ENCODE data around the gene ALOX5AP.

ALOX5AP gene

GRCh38 chr13:30753030-30753616, 17.8 kb downstream of the ALOX5AP start:
- no peaks in the 10 kb centered on the region for H3K27me3 ChIP-seq (ENCODE audit: control insufficient read depth, insufficient read depth, low read length)
- H3K4me3 ChIP-seq (ENCODE audit: low read length): no peak overlapping the region
- no peaks in the 10 kb centered on the region for H3K36me3 ChIP-seq (ENCODE audit: control insufficient read depth, low read depth, low read length)
- no peaks in the 10 kb centered on the region for H3K4me1 ChIP-seq (ENCODE audit: control insufficient read depth, low read depth, low read length)
- H3K9me3 ChIP-seq (ENCODE audit: control insufficient read depth, low read depth, low read length): no peaks in the 10 kb centered on the region
- no peak overlapping the region for H3K9ac ChIP-seq (ENCODE audit: low read length)
- no peak overlapping the region for H3K27ac ChIP-seq (ENCODE audit: low read length)

- Histone ChIP-seq H3K9me3 (ENCODE audit: control insufficient read depth, low read depth, low read length) (no peaks in the 10 kb centered on the region), H3K27me3 (ENCODE audit: control insufficient read depth, insufficient read depth, low read length) (no peaks in the 10 kb centered on the region), H3K4me3 (ENCODE audit: low read length) (no peak overlapping the region), H3K4me1 (ENCODE audit: control insufficient read depth, low read depth, low read length) (no peaks in the 10 kb centered on the region), H3K27ac (ENCODE audit: low read length) (no peak overlapping the region), H3K9ac (ENCODE audit: low read length) (no peak overlapping the region), H3K36me3 (ENCODE audit: control insufficient read depth, low read depth, low read length) (no peaks in the 10 kb centered on the region)
These were observed 20.3 kb downstream of the ALOX5AP start for GRCh38 chr13:30755678-30756077.

- Histone ChIP-seq H3K4me3 (ENCODE audit: low read length) (no peak overlapping the region), H3K4me1 (ENCODE audit: control insufficient read depth, low read depth, low read length) (no peaks in the 10 kb centered on the region), H3K27ac (ENCODE audit: low read length) (no peak overlapping the region), H3K9me3 (ENCODE audit: control insufficient read depth, low read depth, low read length) (no peaks in the 10 kb centered on the region), H3K27me3 (ENCODE audit: control insufficient read depth, insufficient read depth, low read length) (no peaks in the 10 kb centered on the region), H3K9ac (ENCODE audit: low read length) (no peak overlapping the region), H3K36me3 (ENCODE audit: control insufficient read depth, low read depth, low read length) (no peaks in the 10 kb centered on the region)
These were observed 21.8 kb downstream of the ALOX5AP start for GRCh38 chr13:30757026-30757742.

GRCh38 chr13:30759748-30760147, 24.4 kb downstream of the ALOX5AP start:
- Histone ChIP-seq H3K4me1 (ENCODE audit: control insufficient read depth, low read depth, low read length) (no peaks in the 10 kb centered on the region), H3K27ac (ENCODE audit: low read length) (no peak overlapping the region), H3K9ac (ENCODE audit: low read length) (no peak overlapping the region), H3K36me3 (ENCODE audit: control insufficient read depth, low read depth, low read length) (no peaks in the 10 kb centered on the region), H3K4me3 (ENCODE audit: low read length) (no peak overlapping the region), H3K27me3 (ENCODE audit: control insufficient read depth, insufficient read depth, low read length) (no peaks in the 10 kb centered on the region), H3K9me3 (ENCODE audit: control insufficient read depth, low read depth, low read length) (no peaks in the 10 kb centered on the region)

GRCh38 chr13:30762643-30763042, 27.3 kb downstream of the ALOX5AP start:
- Histone ChIP-seq H3K27me3 (ENCODE audit: control insufficient read depth, insufficient read depth, low read length) (no peaks in the 10 kb centered on the region), H3K9ac (ENCODE audit: low read length) (no peak overlapping the region), H3K9me3 (ENCODE audit: control insufficient read depth, low read depth, low read length) (no peaks in the 10 kb centered on the region), H3K36me3 (ENCODE audit: control insufficient read depth, low read depth, low read length) (no peaks in the 10 kb centered on the region), H3K4me3 (ENCODE audit: low read length) (no peak overlapping the region), H3K4me1 (ENCODE audit: control insufficient read depth, low read depth, low read length) (no peaks in the 10 kb centered on the region), H3K27ac (ENCODE audit: low read length) (no peak overlapping the region)

- Histone ChIP-seq H3K4me1 (ENCODE audit: control insufficient read depth, low read depth, low read length) (no peaks in the 10 kb centered on the region), H3K36me3 (ENCODE audit: control insufficient read depth, low read depth, low read length) (no peaks in the 10 kb centered on the region), H3K27ac (ENCODE audit: low read length) (no peak overlapping the region), H3K9me3 (ENCODE audit: control insufficient read depth, low read depth, low read length) (no peaks in the 10 kb centered on the region), H3K27me3 (ENCODE audit: control insufficient read depth, insufficient read depth, low read length) (no peaks in the 10 kb centered on the region), H3K4me3 (ENCODE audit: low read length) (no peak overlapping the region), H3K9ac (ENCODE audit: low read length) (no peak overlapping the region)
These were observed 28.6 kb downstream of the ALOX5AP start for GRCh38 chr13:30763786-30764413.

GRCh38 chr13:30766231-30766630, 30.9 kb downstream of the ALOX5AP start:
- Histone ChIP-seq H3K27me3 (ENCODE audit: control insufficient read depth, insufficient read depth, low read length) (no peaks in the 10 kb centered on the region), H3K4me1 (ENCODE audit: control insufficient read depth, low read depth, low read length) (no peaks in the 10 kb centered on the region), H3K27ac (ENCODE audit: low read length) (no peak overlapping the region), H3K36me3 (ENCODE audit: control insufficient read depth, low read depth, low read length) (no peaks in the 10 kb centered on the region), H3K4me3 (ENCODE audit: low read length) (no peak overlapping the region), H3K9ac (ENCODE audit: low read length) (no peak overlapping the region), H3K9me3 (ENCODE audit: control insufficient read depth, low read depth, low read length) (no peaks in the 10 kb centered on the region)

GRCh38 chr13:30770929-30771328, 35.6 kb downstream of the ALOX5AP start:
- no peaks in the 10 kb centered on the region for H3K36me3 ChIP-seq (ENCODE audit: control insufficient read depth, low read depth, low read length)
- no peaks in the 10 kb centered on the region for H3K9me3 ChIP-seq (ENCODE audit: control insufficient read depth, low read depth, low read length)
- no peak overlapping the region for H3K27ac ChIP-seq (ENCODE audit: low read length)
- H3K4me1 ChIP-seq (ENCODE audit: control insufficient read depth, low read depth, low read length): no peaks in the 10 kb centered on the region
- H3K4me3 ChIP-seq (ENCODE audit: low read length): no peak overlapping the region
- H3K9ac ChIP-seq (ENCODE audit: low read length): no peak overlapping the region
- no peaks in the 10 kb centered on the region for H3K27me3 ChIP-seq (ENCODE audit: control insufficient read depth, insufficient read depth, low read length)

- Histone ChIP-seq H3K9ac (ENCODE audit: low read length) (no peak overlapping the region), H3K27me3 (ENCODE audit: control insufficient read depth, insufficient read depth, low read length) (no peaks in the 10 kb centered on the region), H3K4me1 (ENCODE audit: control insufficient read depth, low read depth, low read length) (peaks cover 7% of the 10 kb centered on the region), H3K27ac (ENCODE audit: low read length) (no peak overlapping the region), H3K9me3 (ENCODE audit: control insufficient read depth, low read depth, low read length) (no peaks in the 10 kb centered on the region), H3K36me3 (ENCODE audit: control insufficient read depth, low read depth, low read length) (no peaks in the 10 kb centered on the region), H3K4me3 (ENCODE audit: low read length) (no peak overlapping the region)
These were observed 38.2 kb downstream of the ALOX5AP start for GRCh38 chr13:30773561-30773960.

GRCh38 chr13:30774214-30774730, 38.9 kb downstream of the ALOX5AP start:
- Histone ChIP-seq H3K27ac (ENCODE audit: low read length) (no peak overlapping the region), H3K36me3 (ENCODE audit: control insufficient read depth, low read depth, low read length) (no peaks in the 10 kb centered on the region), H3K4me3 (ENCODE audit: low read length) (no peak overlapping the region), H3K9me3 (ENCODE audit: control insufficient read depth, low read depth, low read length) (no peaks in the 10 kb centered on the region), H3K9ac (ENCODE audit: low read length) (no peak overlapping the region), H3K4me1 (ENCODE audit: control insufficient read depth, low read depth, low read length) (peaks cover 13% of the 10 kb centered on the region), H3K27me3 (ENCODE audit: control insufficient read depth, insufficient read depth, low read length) (no peaks in the 10 kb centered on the region)

- H3K9ac ChIP-seq (ENCODE audit: low read length): no peak overlapping the region
- H3K36me3 ChIP-seq (ENCODE audit: control insufficient read depth, low read depth, low read length): no peaks in the 10 kb centered on the region
- H3K27ac ChIP-seq (ENCODE audit: low read length): no peak overlapping the region
- peaks cover 13% of the 10 kb centered on the region for H3K4me1 ChIP-seq (ENCODE audit: control insufficient read depth, low read depth, low read length)
- H3K27me3 ChIP-seq (ENCODE audit: control insufficient read depth, insufficient read depth, low read length): no peaks in the 10 kb centered on the region
- H3K9me3 ChIP-seq (ENCODE audit: control insufficient read depth, low read depth, low read length): no peaks in the 10 kb centered on the region
- no peak overlapping the region for H3K4me3 ChIP-seq (ENCODE audit: low read length)
These were observed 41.3 kb downstream of the ALOX5AP start for GRCh38 chr13:30776661-30777060.
